Endometrial microvascular endothelial cells (primary cell): ENCODE measurements around the gene COL9A2. TPM values are rescaled to one million over a fixed set of nuclear protein-coding genes. Genes with fewer than 3 reads are reported as not detected.
"Not testable (repeated sequence)": the region's sequence is repeated elsewhere in the genome, so short reads cannot be mapped to it uniquely, and the experiment has no call there.

Experiments
- in situ Hi-C: cut with HindIII; loops from 2 replicates; pipeline ENCODE4 v1.10.0; 2017; ENCODE audit warnings: low sequenced_read_pairs, low pct_unique_long_range_greater_than_20kb; ENCODE audit errors: inconsistent ontology term
- total RNA-seq: library from RNA; depleted of rRNA; stranded (reverse); fragments of >200 nt; gene quantifications from one replicate; pipeline ENCODE4 v1.2.3, GENCODE V29; 2015; ENCODE audit errors: inconsistent ontology term

The COL9A2 gene
- total RNA-seq, 1 donor from 2014 or later = not detected

DNA sequence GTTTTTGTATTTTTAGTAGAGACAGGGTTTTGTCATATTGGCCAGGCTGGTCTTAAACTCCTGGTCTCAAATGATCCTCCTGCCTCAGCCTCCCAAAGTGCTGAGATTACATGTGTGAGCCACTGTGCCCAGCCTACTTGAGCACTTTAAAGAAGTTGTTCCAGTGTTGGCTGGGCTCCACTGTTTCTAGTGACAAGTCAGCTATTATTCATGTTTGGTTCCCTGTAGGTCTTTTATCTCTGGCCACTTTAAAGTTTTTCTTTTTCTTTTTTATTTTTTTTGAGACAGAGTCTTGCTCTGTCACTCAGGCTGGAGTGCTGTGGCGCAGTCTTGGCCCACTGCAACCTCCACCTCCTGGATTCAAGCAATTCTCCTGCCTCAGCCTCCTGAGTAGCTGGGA is 14.3 kb upstream of the COL9A2 start:
- in situ Hi-C loops = not testable (repeated sequence)

DNA sequence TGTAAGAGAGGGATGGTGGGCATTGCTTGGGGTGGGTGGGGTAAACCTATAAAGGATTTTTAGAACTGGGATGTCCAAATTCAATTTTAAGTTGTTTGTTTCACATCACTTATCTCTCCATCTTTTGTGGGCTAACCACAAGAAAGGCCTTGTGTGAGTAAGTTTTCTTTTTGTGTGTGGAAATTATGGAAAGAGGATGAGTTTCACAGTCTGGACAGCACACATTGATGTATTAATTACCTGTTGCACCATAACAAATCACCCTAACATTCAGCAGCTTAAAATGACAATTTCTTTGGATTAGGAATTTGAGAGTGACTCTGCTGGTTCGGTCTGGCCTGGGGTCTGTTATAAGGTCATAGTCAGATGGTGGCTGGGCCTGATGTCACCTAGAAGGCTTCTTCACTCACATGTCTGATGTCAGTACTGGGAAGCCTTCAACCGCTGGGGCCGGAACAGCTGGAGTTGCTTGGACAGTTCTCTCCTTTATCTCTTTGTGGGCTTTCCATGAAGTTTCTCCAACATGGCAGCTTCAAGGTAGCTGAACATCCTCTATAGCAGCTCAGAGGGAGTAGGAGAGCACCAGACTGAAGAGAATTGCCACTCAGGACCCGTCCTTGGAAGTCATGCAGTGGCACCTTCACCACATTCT is 2.0 kb upstream of the COL9A2 start:
- in situ Hi-C loops = no loop called here

DNA sequence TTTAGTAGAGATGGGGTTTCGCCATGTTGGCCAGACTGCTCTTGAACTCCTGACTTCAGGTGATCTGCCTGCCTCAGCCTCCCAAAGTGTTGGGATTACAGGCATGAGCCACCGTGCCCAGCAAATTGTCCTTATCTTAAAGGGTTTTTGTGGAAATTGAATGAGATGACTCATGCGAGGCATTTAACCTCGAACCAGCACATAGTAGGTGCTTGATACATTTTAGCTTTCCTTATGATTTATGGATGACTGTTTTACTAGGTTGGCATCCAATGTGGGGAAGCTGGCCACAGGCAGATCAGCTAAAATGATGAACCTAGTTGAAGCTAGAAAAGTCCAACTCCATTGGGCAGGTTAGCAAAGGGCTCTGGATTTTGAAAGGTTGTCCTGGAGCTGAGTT is 1.4 kb upstream of the COL9A2 start:
- in situ Hi-C loops = no loop called here

DNA sequence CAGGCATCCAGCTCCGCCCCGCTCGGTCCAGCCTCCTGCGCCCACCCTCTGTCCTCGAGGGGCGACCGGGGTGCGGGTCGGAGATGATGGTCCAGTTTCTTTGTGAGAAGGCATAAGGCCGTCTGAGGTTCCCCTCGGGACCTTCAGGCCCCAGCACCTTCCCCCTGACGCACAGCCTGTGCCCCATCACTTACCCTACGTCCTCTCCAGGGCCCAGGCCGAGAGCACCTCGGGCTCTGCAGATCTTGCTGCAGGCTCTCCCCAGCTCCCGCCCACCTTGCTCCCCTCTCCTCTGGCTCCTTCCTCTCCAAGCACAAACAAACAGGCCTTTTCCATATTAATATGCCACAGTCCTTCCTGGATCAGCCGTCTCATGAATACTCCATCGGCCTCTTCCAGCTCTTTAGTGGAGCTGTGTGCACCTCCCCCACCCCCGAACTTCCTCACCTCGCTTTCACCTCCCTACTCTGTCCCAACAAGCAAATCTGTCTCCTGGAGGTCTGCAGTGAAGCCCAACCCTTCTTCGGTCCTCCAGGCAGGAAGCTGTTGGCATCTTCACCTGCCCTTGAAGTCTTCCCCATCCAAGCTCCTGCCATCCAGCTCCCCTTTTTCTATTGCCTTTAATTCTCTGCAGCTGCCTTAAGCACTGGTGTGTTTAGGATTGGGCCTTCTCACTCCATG is 448 bp upstream of the COL9A2 start:
- in situ Hi-C loops = no loop called here

DNA sequence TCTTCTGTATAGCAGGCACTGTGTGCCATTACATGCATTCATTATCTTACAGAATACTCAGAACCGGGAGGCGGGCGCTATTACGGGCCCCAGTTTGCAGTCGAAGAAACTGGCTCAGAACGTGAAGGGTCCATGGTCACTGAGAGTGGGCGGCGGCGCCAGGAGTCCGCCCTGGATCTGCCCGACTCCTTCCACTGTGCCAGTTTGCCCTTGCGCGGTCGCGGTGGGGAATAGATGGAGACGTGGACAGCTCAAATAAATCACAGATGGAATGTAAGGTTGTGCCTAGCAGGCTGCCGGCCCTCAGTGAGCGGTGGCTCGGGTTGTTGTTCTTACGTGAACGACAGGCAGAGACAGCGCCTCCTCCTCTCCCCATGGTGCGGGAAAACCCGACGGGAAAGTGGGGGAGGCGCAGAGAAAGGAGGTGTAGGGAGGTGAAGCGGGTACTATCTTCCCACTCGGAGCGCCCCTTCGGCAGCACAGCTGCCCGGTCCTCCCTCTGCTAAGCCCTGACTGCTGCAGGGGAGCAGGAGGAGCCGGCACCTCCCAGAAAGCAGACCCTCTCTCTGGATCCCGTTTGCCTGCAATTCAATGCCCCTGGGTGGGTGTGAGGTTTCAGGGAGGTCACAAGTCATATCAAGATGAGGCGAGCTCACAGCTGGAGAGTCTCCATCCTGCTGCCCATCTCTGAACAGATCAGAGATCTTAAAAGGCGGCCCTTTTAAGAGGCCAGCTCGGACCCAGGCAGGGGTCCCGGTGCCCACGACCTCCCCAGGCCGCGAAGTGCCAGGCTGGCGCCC is 1.1 kb downstream of the COL9A2 start:
- in situ Hi-C loops = no loop called here

DNA sequence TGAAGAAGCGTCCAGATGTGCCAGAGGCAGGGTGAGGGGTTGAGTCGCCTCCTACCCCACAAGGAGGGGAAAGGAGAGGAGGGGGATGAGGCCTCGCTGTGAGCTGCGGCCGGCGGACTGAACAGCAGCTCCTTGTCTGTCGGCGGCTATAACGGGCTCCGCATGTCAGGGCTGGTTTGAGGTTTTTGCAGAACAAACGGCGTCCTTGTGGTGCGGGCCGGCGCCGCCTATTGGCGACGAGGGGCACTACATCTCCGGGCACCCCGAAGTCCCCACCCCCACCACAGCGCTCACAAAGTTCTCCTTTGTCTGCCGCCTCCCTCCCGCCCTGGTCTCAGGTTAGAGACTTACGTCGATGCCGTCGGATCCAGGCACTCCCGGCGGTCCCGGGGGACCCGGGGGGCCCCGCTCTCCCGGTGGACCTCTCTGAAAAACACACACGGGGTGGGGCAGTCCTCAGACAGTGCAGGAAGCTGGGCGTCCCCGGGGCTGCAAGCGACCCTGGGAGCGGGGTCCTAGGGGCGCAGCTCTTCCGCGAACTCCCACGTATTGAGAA is 1.8 kb downstream of the COL9A2 start:
- in situ Hi-C loops = no loop called here

DNA sequence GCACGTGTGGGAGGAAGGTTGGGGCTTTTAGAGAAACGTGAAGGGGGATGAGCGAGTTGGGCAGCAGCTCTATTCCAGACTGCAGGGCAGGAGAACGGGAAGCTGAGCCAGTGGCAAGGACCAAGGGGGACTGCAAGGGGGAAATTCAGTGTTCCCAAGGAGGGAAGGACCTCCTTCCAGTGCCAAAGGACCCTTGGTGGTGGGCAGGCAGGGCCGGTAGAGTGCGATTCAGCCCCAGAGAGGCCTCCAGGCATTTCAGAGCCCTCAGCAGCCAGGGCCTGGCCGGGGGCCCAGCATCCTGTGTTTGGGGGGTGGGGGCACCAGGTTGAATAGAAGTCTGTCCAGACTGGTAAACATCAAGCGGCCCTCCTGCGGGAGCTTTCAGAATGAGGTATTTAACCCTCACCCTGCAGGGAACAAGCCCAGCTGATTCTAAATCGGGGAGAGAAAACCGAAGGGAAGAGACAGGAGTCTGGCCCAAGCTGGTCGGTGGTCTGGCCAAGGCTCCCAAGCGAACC is 2.3 kb downstream of the COL9A2 start:
- in situ Hi-C loops = no loop called here

DNA sequence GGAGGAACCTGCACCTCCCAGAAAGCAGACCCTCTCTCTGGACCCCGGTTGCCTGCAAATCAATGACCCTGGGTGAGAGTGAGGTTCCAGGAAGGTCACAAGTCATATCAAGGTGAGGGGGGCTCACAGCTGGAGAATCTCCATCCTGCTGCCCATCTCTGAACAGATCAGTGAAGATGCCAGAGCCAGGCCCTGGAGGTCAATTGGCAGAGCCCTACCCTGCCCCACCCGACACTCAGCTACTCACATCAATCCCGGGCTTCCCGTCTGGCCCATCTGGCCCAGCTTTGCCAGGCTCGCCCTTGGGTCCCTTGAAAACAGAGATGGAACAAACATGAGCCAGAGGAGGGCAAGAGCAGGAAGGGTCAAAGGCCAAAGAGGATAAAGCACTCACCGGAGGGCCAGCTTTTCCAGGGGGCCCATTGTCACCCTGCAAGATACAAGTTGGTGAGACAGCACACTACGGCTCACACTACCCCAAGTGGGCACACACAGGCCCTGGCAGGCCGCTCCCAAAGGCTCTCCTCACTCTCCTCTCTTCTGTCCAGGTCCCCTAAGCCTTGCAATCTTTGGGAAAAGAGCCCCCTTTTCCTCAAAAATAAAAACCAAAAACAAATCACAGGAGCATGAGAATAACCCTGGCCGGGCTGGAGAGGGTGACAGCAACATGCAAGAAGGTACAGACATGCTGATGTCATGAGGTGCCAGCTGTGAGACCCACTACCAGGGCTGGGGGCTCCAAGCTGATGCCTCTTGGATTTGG is 2.9 kb downstream of the COL9A2 start:
- in situ Hi-C loops = no loop called here

DNA sequence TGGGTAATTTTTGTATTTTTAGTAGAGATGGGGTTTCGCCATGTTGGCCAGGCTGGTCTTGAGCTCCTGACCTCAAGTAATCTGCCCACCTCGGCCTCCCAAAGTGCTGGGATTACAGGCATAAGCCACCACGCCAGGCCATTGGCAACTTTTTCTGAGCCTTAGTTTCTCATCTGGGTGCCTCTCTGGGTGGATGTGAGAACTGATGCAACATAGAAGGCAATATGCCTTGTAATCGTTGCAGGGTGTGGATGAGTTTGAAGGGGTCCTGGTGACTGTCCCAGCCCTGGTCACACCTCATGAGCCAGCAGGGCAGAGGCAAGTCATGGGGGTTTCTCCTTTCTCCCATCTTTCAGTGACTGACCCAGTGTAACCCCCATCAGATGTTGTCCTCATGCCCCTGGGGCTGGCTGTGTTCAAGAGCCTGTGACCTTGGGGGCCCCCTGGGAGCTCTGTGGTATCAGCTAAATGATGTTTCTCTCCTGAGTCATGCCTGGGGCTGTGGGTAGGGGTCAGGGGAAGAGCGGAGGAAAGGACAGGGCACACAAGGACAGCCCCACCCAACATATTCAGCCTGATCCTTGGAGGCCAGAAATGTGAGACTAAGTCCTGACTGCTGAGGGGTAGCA is 3.6 kb downstream of the COL9A2 start:
- in situ Hi-C loops = no loop called here

DNA sequence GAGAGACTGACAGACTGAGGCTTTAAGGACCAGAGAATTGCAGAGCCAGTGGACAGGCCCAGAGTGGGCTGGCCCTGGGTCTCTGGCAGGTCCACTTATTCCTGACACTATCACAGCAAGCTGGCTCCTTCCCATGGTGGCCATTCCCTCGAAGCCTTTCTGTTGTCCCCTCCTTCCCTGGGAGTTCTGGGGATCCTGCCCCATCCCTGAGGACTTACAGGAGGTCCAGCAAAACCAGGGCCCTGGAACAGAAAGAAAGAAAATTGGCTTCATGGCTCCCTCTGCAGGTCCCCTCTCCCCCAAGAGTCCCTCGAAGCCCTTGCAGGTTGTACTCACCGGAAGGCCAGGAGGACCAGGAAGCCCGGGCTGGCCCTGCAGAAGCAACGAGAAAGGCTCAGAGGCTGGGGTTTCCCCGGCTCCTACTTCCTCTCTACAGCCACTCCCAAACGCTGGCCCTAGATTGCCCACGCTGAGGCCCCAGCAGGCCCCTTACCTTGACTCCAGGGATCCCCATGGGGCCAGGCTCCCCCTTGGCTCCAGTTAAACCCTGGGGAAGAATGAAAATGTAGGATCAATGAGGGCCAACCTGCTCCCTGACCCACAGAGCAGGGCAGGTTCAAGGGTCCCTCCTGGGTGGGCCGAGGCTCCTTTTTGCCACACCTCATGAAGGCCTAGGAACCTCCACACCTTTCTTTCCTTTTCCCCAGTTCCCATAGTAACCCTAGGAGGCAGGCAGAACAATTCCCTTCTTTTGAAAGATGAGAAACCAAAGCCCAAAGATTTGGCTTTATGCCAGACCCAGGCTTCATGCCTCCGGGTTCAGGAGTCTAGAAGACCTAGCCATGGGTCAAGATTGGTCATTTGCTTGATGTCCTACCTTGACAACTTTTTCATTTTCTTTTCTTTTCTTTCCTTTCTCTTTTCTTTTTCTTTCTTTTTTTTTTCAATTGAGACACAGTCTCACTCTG is 4.6 kb downstream of the COL9A2 start:
- in situ Hi-C loops = no loop called here

DNA sequence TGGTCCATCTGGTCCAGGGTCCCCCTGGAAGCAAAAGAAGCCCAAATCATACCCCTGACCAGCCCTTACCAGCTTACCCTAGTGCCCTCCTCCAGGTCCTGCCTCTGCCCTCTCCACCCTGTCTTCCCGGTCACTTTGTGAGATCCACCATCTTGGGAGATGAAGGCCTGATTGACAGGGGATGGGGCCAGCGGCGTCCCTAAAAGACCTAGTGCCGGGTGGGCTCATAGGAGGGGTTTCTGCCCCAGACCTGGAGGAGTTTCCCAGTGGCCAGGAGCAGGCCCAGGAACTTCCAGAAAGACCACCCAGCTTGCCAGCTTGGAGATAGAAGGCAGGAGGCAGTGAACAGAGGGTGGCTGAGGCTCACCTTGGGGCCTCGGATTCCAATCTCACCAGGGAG is 5.4 kb downstream of the COL9A2 start:
- in situ Hi-C loops = no loop called here

DNA sequence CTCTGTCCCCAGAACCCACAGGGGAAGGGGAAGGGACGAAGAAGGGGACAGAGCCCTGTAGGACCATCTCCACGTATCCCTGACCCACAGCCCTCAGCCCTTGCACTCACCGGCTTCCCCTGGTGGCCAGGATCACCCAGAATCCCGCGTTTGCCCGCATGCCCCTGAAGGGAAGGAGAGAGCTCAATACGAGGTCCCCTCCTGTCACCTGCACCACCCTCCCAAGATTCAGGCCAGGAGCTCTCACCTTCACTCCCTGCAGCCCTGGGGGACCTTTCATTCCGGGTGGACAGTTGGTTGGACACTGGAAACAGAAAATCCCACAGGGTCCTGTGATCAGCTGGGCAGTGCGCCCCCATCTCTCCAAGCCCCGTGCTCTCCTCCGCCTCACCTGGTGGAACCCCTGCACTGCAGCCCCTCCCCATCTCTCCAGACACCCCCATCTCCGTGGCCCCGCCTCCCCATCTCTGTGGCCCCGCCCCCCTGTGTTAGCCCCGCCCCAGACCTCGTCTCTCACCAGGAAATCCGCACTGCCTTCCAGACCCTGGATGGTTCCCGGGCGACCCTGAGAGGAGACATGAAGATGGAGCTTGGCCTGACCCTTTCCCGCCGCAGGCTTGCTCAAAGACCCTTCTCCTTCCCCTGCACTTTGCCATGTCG is 6.0 kb downstream of the COL9A2 start:
- in situ Hi-C loops = no loop called here

DNA sequence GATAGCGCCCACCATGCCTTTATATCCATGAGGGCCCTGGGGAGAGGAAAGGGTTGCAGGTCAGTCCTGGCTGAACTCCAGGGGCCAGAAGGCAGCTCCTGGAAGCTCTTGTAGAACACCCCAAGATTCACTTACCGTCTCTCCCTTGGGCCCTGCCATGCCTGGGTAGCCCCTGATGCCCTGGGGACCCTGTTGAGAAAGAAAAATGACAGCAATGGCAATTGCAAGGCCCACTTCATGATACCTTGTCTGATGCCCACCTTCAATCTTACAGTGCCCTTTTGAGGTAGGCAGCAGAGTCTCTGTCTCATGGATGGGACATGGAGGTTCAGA is 7.0 kb downstream of the COL9A2 start:
- in situ Hi-C loops = no loop called here

DNA sequence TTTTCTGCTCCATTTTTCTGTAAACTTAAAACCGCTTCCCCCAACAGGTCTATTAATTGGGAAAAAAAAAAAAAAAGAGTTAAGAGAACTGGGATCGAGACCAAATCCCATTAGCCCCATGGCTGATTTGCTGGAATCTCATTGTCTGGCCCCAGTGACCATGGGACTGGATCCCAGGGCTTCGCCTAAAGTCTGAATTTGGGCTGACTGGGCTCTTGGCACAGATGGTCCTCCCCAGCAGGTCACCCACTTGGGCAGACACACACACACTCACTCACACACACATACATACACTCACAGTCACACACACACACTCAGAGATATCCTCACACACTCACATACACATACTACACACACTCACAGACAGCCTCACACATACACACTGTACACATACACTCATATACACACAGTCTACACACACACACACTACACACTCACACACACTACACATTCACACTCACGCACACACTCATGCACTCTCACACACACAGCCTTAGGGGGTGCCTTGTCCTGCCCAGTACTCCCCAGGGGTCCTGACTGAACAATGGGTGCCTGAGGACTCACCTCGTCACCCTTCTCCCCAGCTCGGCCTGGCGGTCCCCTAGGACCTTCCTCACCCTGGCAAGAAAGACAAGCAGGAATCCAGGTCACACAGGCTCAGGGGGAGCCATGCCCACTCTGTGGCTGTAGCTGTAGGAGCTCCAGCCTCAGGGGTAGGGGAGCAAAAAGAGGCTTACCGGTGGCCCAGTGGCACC is 7.5 kb downstream of the COL9A2 start:
- in situ Hi-C loops = no loop called here

DNA sequence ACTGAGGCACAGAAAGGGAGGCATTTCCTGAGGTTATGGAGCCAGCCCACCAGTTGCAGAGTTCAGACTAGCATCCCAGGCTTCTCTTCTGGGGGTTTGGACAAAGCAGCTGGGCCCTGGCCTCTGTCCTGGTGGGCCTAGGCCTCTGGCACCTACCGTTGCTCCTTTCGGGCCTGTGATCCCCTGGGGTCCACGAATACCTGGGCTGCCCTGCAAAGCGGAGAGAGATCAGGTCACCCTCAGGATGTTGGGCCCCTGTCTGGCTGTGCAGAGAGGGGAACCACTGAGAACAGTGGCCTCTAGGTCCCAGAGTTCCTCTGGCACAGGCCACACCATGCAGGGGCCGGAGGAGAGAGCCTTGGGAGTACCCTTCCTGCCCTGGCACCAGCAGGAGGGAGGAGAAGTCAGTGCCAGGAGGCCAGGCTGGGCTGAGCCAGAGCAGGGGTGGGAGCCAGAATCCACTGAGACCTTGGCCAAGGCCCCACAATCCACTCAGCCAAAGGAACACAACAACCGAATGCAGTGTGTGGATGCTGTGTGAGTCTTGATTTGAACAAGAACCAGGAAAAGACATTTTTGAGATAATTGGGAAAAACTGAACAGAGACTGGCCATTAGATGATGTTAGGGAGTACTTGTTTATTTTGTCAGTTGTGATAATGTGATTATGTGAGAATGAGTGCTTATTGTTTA is 8.9 kb downstream of the COL9A2 start:
- in situ Hi-C loops = no loop called here

DNA sequence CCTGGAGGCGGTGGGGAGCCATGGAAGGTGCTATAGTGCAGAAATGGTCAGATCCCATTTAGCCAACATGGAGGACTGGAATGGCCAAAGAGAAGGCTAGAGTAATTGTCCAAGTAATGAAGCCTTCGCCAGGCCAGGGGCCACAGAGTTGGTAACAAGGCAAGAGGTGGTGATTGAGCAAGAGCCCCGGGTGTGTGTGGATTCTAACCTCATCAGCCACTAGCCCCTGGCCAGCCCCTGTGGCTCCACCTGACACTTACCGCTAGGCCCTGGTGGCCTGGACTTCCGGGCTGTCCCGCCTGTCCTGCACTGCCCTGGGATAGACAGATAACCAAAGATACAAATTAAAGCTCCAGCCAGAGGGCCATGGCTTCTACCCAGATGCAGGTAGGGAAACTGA is 9.9 kb downstream of the COL9A2 start:
- in situ Hi-C loops = no loop called here
